Measurements from ENCODE around the gene SLC6A12. TPM values are rescaled to one million over a fixed set of nuclear protein-coding genes. Genes with fewer than 3 reads are reported as not detected.

Gene SLC6A12
- polyA plus RNA-seq, 1 of the 3 experiments (the other 2 are of a cell fraction) = 0.02 TPM

DNA sequence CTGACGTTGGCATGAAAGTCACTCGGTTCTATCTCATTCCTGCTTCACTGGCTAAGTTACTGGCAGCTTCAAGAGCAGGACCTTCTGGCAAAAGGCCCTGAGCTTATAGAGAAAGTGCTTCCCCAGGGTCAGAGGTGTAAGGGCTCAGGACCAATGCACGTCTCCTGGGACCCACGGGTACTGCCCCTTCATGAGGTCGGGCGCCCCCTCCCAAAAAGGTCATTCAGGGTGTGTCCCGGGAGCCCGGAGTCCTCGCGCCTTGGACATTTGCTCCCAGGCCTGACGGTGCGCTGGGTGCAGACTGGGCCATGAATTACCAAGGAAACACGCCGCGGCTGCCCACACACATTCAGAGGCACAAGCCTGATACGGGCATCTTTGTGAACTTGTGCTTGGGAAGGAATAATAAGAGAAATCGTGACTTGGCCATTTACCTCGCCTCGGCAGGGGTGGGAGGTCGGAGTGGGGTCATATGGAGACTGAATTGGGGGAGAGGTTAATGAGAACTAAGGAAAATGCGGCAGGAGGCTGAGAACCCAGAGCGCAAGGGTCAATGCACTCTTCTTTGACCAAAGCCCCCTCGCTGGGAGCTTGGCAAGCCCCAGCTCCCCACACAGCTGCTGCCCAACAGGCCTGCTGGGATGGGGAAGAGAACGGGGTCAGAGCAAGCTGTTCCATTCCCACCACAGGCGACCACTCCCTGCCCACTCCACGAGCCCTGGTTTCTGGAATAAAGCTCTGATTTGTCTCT, 15.7 kb upstream of the SLC6A12 start:
- no peaks in the 10 kb centered on the region for H3K79me2 ChIP-seq (ENCODE audit: insufficient read depth)
- no peak overlapping the region for H3K27ac ChIP-seq (ENCODE audit: low read depth in 2 of 2, low read length in 1 of 2)
- no peak overlapping the region for H2AFZ ChIP-seq (ENCODE audit: low read depth)
- no peaks in the 10 kb centered on the region for H3K36me3 ChIP-seq (replicated peaks in 1 of 2; ENCODE audit: control insufficient read depth in 1 of 2, insufficient read depth in 2 of 2, low read length in 1 of 2)
- no peaks in the 10 kb centered on the region for H3K9me2 ChIP-seq
- ChIA-PET CTCF (interaction anchor here (1.5 kb wide), 1 partner anchor 10 kb away, joined by 7 read pairs; no protein-coding TSS in a partner anchor), POLR2A (no interaction called here)
- H3K9me3 ChIP-seq = no peaks in the 10 kb centered on the region
- no peak overlapping the region for H3K4me3 ChIP-seq (ENCODE audit: low read depth in 2 of 2, low read length in 1 of 2)
- H3K4me2 ChIP-seq = no peak overlapping the region
- TF ChIP-seq EP300 (IDR thresholded peaks at IDR 0.05; ENCODE audit: borderline replicate concordance in 1 of 2, low read depth in 1 of 2, low read length in 1 of 2) (no peak), EZH2phosphoT487 (IDR thresholded peaks at IDR 0.05; ENCODE audit: borderline replicate concordance, low read depth) (no peak), TEAD4 (IDR thresholded peaks at IDR 0.05; ENCODE audit: borderline replicate concordance, insufficient read depth) (no peak), SMC3 (IDR thresholded peaks at IDR 0.05; ENCODE audit: low read depth, low read length) (no peak), NFIC (IDR thresholded peaks at IDR 0.05; ENCODE audit: borderline replicate concordance) (no peak), MXI1 (IDR thresholded peaks at IDR 0.05; ENCODE audit: low read depth, low read length) (no peak)
- H3F3A ChIP-seq (replicated peaks; ENCODE audit: insufficient read depth) = no peaks in the 10 kb centered on the region
- H3K4me1 ChIP-seq (ENCODE audit: control insufficient read depth in 1 of 2, insufficient read depth in 2 of 2, low read depth in 1 of 2, low read length in 1 of 2) = no peaks in the 10 kb centered on the region; a peak in 1 of 4 replicates
- peaks cover 5% of the 10 kb centered on the region; the same call in 1 of the 2 replicates for H3K27me3 ChIP-seq (ENCODE audit: insufficient read depth)
- WGBS (ENCODE audit: low lambda C conversion rate) = 71% methylated on average over 26 of the region's 26 CpGs
- no peaks in the 10 kb centered on the region for H4K20me1 ChIP-seq (ENCODE audit: insufficient read depth)
- no peak for DNase-seq
- no peak overlapping the region for H3K9ac ChIP-seq

DNA sequence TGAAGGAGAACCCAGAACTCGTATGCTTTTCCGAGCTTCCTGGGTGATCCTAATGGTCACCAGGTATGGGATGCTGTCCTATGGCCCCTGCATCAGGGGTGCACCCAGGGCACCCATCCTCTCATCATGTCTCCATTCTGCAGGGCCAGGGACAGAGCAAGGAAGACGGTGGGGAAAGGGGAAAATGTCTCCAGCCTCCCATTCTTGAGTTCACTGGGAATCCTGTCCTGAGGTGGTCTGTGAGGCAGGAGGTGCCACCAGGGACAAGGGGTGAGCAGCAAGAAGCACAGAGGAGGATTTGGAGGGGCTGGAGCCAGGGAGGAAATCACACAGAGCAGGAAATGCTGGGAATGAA, 14.9 kb upstream of the SLC6A12 start:
- DNase-seq = no peak

More for the DNA sequence above, 14.9 kb upstream of the SLC6A12 start:
- peaks cover 5% of the 10 kb centered on the region; the same call in 1 of the 2 replicates for H3K27me3 ChIP-seq (ENCODE audit: insufficient read depth)
- H3K4me1 ChIP-seq (ENCODE audit: control insufficient read depth in 1 of 2, insufficient read depth in 2 of 2, low read depth in 1 of 2, low read length in 1 of 2) = no peaks in the 10 kb centered on the region; a peak in 1 of 4 replicates
- H4K20me1 ChIP-seq (ENCODE audit: insufficient read depth) = no peaks in the 10 kb centered on the region
- CTCF ChIA-PET = interaction anchor here (1.5 kb wide), 1 partner anchor 8 kb away, joined by 3 read pairs; no protein-coding TSS in a partner anchor
- H3K9ac ChIP-seq = no peak overlapping the region
- H3K79me2 ChIP-seq (ENCODE audit: insufficient read depth) = no peaks in the 10 kb centered on the region
- no peak overlapping the region for H2AFZ ChIP-seq (ENCODE audit: low read depth)
- POLR2A ChIA-PET = no interaction called here
- no peaks in the 10 kb centered on the region for H3K36me3 ChIP-seq (replicated peaks in 1 of 2; ENCODE audit: control insufficient read depth in 1 of 2, insufficient read depth in 2 of 2, low read length in 1 of 2)
- no peaks in the 10 kb centered on the region for H3F3A ChIP-seq (replicated peaks; ENCODE audit: insufficient read depth)
- TF ChIP-seq SMC3 (IDR thresholded peaks at IDR 0.05; ENCODE audit: low read depth, low read length) (no peak), MEF2A (IDR thresholded peaks at IDR 0.05; ENCODE audit: borderline replicate concordance, low read depth) (no peak)
- TF ChIP-seq, protein P1, sequence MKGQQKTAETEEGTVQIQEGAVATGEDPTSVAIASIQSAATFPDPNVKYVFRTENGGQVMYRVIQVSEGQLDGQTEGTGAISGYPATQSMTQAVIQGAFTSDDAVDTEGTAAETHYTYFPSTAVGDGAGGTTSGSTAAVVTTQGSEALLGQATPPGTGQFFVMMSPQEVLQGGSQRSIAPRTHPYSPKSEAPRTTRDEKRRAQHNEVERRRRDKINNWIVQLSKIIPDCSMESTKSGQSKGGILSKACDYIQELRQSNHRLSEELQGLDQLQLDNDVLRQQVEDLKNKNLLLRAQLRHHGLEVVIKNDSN (IDR thresholded peaks at IDR 0.05; ENCODE audit: borderline replicate concordance, low read depth) = no peak
- 18% methylated on average over 3 of the region's 3 CpGs for WGBS (ENCODE audit: low lambda C conversion rate)
- H3K9me2 ChIP-seq = no peaks in the 10 kb centered on the region
- H3K4me3 ChIP-seq (ENCODE audit: low read depth in 2 of 2, low read length in 1 of 2) = no peak overlapping the region
- no peak overlapping the region for H3K4me2 ChIP-seq
- no peaks in the 10 kb centered on the region for H3K9me3 ChIP-seq
- H3K27ac ChIP-seq (ENCODE audit: low read depth in 2 of 2, low read length in 1 of 2) = no peak overlapping the region
